HG02763 (cell line): ENCODE measurements around the gene AGAP1.

ENCODE experiments used
- ATAC-seq: cut with Tn5 transposase; IDR thresholded peaks from one replicate; pipeline ENCODE4 v1.9.1; 2021; ENCODE audit warnings: mild to moderate bottlenecking, moderate library complexity; ENCODE audit not compliant: unreplicated experiment

Gene AGAP1

DNA sequence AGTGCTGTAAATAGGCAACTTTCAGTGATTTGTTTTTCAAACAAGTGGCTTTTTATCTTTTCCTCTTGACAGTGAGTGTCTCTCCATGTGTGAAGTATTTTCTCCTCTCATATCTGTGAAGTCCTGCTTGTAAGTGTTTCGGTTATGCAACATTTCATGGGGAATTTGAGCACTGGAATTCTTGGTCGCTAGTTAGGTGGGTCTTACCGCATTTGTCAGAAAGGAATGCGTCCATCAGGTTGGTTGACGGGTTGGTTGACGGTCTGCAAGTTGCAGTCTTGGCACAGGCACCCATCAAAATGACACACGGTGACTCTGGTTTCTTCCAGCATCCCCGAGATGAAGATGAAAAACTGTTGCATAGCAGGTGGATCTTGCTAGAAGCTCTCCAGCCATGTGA, 109.8 kb downstream of the AGAP1 start:
- no peak for ATAC-seq

GRCh38 chr2:235605312-235606003, 111.6 kb downstream of the AGAP1 start:
- ATAC-seq = no peak

DNA sequence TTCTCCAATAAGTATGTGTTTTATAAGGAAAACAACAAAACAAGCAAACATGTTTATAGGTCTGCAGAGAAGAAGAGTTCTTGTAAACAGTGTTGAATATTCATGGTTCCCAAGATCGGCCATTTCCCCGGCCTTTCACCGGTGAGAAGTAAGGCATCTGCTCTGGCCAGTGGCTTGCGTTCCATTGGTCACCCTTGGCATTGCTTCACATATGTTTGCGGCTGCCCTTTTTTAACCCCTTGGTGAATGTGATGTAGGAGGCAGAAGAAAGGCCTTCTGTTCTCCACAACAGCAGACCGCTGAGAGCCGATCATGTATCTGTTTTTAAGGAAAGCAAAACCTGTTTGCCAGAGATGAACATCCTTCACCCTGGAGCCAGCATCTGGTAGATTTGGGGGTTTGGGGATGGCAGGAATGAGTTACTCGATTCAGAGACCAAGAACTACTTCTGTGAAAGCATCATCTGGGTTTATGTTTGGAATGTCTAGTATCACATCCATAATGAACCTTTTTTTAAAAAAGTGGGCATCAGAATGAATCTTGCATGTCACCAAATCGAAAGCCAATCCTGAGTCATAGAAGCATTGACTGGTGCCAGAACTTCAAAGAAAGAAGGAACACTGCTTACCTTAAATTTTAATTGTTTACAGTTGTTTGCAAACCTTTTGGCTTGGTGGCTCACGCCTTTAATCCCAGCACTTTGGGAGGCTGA, 112.3 kb downstream of the AGAP1 start:
- ATAC-seq = no peak

DNA sequence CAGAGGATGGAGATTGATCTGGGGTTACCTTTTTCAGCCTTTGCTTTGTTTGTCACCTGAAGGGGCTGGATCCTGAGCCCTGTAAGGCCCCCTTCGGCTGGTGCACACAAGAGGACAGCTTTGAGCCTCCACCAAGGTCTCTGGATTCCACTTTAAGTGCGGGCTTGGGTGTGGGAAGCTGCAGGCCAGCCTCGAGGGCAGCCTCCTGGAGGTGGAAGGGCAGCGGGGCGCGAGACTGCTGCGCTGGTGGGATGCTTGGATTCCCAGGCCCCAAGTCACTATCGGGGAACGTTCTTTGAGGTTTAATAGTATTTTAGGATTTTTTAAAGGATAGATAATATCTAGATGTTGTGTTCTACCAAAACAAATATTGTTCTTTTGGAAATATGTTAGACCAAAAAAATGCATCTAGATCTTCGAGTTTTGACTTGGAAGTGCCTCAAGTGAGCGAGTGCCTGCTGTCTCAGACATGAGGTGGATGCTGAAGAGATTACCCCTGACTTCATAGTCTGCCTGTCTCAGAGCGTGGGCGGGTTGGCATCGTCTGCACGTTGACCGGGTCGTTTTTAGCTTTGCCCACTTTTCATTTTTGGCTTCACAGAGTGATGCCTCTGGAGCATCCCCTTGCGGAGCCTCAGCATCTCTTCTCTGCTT, 113.8 kb downstream of the AGAP1 start:
- no peak for ATAC-seq

- no peak for ATAC-seq
Measured at GRCh38 chr2:235608200-235608887, 114.5 kb downstream of the AGAP1 start.

DNA sequence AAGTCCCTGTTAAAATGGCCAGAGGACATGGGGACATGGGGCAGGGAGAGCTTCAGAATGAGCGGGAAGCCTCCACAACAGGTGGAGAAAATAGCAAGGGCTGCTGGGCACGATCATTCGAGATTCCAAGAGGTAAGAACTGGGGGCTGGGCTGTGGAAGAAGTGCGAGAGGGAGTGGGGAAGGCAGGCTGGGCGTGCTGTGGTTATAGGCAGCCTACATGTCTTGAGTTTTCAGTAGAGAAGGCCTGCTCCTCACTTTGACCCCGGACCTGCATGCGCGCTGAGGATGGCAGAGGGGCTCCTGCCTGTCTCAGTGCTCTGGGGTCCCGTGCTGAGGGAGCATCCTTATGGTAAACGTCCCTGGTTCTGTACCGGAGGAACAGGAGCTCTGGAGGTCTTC, 115.5 kb downstream of the AGAP1 start:
- no peak for ATAC-seq

- ATAC-seq = no peak
Measured at GRCh38 chr2:235609746-235610145, 115.9 kb downstream of the AGAP1 start.

GRCh38 chr2:235610696-235611257, 116.9 kb downstream of the AGAP1 start:
- no peak for ATAC-seq

- ATAC-seq = no peak
Measured at GRCh38 chr2:235611349-235611748, 117.5 kb downstream of the AGAP1 start.

DNA sequence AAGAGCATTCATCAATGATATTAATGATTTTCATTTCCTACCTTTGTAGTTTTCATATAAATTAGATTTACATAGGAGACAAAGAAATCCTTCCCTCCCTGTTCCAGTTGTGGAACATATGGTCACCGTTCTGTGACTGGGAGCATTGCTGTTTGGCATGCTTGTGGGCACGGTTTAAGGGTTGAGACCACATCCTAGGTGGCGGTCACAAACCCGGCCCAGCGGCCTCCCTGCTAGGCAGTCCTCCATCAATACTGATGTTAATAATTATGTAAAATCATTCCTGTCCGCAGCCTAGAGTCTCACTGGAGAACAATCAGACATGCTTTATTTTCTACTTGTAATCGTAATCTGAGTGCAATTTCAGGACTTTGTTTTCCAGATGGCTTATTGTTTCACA, 117.9 kb downstream of the AGAP1 start:
- no peak for ATAC-seq

DNA sequence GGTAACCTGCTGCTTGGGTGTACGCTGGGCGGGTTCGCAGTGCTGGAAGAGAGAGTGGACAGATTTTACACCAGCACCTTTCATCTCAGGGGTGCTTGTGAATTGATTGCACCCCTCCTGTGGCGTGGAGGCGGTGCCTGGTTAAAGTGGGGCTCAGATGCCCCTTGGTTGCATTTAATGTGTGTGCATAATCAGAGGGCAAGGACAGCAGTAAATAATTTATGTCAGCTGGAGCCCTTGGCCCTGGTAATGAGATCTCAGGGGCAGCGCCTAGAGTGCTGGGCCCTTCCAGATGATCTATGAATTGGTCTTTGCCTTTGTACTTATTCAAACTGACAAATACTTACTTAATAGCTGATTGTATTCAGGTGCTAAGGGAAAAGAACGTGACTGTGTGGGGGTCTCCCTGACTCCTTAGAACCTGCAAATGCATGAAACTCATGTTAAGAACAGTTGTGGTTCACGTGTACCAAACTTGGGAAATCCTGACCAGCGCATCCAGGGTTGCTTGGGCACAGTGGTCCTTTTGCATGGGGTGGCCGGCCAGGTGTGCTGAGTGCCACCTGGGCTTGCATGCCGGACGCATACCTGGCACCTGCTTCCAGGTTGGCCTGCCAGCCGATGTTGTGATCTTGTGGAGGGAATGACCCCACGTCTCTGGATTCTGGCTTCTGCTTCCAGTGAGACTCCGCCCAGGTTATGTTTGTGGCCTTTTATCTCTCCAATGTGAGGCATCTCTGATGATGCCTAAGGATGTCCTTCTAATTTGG, 118.5 kb downstream of the AGAP1 start:
- ATAC-seq = no peak

GRCh38 chr2:235613649-235614048, 119.8 kb downstream of the AGAP1 start:
- ATAC-seq = no peak

GRCh38 chr2:235614176-235614860, 120.5 kb downstream of the AGAP1 start:
- no peak for ATAC-seq

DNA sequence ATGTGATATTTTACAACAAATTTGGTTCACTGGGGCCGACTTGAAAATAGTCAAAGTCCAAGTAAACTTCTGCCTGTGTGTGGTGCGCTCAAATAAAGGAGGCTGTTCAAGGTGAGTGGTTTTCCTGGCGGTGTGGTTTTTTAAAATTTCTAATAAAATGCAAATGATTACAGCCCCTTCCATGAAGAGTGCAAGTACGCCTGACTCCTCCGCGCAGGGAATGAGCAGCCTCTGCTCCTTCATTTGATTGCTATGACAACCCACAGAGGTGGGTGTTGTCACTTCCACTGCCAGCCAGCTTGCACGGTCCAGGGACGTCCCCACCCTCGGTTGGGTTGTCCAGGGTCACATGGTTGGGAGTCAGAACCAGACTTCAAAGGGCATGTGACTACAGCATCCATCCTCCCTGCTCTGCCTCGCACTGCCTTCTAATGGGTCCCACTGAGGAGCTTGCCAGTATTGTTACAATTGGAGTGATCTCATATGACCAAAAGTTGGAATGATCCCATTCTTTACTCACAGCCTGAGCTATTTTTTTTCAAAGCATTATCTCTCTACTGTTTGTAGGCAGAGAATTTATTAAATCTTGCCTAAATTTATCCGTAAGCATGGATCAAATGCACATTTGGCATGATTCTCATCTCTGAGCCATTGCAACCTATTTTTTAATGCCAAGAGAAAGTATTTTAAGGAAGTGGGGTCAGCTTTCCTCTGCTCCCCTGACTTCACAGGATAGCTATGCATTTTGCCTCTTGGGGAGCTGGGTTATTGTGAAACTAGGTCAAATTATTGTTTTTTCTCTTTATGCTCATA, 121.3 kb downstream of the AGAP1 start:
- no peak for ATAC-seq

DNA sequence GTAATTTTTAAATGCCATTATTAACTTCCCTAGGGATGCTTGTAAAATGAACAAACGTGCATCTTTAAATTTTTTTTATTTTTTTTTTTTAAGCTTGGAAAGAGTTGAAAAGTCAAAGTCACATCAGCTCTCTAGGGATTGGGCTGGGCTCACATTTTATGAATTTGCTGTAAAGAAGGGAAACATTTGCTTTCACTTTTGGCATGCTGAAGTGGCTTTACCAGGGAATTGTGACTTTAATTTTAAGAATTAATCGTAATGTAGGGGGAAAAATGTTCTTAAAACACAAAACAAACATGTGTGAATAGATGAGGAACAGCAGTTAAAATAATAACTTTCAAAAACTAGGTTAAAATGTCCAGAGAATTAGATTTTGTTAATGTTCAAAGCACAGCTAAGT, 123.0 kb downstream of the AGAP1 start:
- no peak for ATAC-seq

DNA sequence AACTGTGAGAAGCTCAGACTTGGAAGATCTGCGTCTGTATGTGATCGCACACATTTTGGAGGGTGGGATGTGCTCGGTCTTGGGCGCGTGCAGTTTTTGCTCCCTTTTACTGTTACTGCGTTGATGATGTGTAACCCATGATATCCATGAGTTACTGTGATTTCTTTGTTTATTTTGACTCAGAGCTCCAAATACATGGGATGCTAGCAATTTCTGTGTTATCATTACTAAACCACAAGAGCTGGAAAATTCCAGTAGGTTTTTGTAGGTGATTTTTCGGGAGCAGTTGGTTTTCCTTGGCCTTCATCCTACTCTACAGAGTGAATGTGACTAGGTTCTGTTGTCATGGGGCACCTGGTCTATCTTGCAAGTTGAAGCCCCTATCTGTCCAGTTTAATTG, 124.2 kb downstream of the AGAP1 start:
- no peak for ATAC-seq

DNA sequence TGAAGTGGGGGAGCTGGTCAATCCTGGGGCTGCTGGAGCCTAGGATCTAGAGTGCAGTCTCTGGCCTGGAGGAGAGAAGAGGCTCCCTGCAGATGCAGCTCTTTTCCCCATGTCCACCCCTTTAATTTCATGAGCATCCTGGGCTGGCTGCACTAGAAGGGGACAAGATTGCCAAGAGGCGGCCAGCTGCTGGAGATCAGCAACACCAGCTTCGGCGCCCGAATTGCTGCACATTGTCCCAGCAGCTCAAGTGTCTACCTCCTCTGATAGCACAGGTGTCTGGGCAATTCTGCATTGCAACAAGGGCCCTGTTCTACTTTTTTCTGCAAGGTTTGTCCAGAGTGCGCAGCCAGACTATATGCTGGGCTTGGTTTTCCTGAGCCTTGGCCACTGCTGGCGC, 125.7 kb downstream of the AGAP1 start:
- no peak for ATAC-seq

DNA sequence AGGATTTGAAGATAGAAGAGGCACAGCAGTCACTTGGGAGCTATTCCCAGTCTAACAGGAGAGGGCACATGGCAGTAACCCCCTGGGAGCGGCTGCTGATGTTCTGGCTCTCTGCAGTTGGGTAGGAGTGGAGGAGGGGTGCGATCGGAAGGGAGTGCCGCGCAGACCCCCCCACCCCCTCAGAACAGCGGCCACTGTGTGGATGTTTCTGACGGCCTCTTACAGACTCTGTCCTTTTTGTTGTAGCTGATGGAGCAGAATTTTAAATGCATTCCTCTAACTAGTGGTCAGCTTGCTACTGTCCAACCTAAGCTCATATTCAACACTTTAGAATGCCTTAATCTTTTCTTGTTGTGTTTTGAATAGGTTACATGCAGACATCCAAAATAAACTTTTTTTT, 127.9 kb downstream of the AGAP1 start:
- ATAC-seq = no peak

GRCh38 chr2:235623111-235623510, 129.3 kb downstream of the AGAP1 start:
- ATAC-seq = no peak
